HG03378 (cell line): ENCODE results near the gene SCAF4.
"Not testable (repeated sequence)": the region's sequence is repeated elsewhere in the genome, so short reads cannot be mapped to it uniquely, and the experiment has no call there.

Experiments
- ATAC-seq: cut with Tn5 transposase; IDR thresholded peaks from one replicate; pipeline ENCODE4 v1.9.1; 2021; ENCODE audit warnings: mild to moderate bottlenecking, moderate library complexity; ENCODE audit not compliant: unreplicated experiment

The SCAF4 gene

GRCh38 chr21:31651491-31651890, 80.4 kb downstream of the SCAF4 start:
- ATAC-seq: not testable (repeated sequence)

DNA sequence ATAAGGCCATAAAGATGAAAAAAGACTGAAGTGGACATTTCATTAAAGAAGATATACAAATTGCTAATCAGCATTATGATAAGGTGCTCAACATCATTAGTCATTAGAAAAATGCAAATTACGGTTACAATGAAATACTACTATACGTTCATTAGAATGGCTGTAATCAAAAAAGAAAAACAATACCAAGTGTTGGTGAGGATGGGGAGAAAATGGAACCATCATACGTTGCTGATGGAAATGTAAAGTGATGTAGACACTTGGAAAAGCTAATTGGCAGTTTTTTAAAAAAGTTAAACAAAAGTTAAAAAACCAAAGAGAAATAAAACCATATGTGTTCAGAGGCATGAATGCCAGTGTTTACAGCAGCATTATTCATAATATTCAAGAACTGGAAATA, 81.0 kb downstream of the SCAF4 start:
- ATAC-seq: no peak

- peak; percentile 78 for ATAC-seq
Observed at GRCh38 chr21:31647650-31648049, 84.3 kb downstream of the SCAF4 start.

DNA sequence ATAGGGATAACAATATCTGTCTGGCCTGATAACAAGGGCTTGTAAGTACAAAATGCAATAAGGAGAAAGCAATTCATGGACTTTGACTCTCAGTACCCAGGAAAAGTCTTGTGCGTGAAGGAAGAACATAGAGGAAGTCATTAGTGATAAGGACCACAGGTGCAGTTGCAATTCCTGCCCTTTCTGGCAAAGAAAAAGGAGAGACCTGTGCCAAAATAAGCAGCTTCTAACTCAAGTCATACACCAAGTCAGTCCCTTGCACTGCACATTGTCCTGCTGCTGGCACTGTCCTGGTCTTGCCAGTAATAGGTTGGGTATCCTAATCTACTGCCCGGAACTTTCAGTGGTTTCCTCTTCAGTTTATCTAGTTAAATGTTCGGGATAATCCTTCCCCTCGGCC, 87.3 kb downstream of the SCAF4 start:
- ATAC-seq: no peak

DNA sequence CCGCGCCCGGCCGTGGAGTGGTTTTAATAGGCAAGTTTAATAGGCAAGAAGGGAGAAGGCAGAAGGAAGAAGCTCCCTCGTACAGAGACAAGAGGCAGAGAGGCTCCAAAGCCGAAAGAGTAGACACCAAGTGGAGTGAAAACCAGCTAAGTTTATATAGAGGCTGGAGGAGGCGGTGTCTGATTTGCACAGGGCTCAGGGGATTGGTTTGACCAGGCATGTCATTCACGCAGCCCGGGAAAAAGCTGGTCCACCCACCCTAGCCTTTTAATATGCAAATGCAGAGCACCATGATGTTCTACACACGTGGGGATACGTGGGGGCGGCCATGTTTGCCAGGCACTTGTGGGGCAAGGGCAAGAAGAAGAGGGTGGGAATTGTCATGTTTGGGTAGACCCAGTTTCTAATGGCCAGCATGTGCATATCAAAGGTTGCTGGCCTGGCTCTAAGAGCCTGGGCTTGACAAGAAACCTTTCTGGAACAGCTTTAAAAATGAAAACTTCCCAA, 90.4 kb downstream of the SCAF4 start:
- ATAC-seq: no peak

- no peak for ATAC-seq
Observed at GRCh38 chr21:31636874-31637273, 95.0 kb downstream of the SCAF4 start.

DNA sequence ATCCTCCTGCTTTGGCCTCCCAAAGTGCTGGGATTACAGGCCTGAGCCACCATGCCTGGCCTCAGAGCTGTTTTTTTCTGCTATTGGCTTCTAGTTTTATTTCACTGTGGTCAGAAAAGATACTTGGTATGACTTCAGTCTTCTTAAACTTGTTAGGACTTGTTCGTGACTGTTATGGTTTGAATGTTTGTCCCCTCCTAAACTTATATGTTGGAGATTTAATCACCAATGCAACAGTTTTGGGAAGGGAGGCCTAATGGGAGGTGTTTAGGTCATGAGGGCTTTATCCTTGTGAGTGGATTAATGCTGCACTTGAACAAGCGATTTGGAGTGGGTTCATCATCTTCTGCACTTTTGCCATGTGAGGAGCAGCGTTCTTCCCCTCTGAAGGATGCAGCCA, 96.9 kb downstream of the SCAF4 start:
- no peak for ATAC-seq

DNA sequence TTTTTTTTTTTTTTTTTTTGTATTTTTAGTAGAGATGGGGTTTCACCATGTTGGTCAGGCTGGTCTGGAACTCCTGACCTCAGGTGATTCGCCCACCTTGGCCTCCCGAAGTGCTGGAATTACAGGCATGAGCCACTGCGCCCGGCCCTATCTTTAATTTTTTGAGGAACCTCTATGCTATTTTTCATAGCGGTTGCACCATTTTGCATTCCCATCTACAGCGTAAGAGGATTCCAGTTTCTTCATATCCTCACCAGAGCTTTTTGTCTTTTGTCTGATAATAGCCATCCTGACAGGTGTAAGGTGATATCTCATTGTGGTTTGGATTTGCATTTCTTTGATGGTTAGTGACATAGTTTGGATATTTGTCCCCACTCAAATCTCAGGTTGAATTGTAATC, 100.0 kb downstream of the SCAF4 start:
- ATAC-seq: not testable (repeated sequence)

DNA sequence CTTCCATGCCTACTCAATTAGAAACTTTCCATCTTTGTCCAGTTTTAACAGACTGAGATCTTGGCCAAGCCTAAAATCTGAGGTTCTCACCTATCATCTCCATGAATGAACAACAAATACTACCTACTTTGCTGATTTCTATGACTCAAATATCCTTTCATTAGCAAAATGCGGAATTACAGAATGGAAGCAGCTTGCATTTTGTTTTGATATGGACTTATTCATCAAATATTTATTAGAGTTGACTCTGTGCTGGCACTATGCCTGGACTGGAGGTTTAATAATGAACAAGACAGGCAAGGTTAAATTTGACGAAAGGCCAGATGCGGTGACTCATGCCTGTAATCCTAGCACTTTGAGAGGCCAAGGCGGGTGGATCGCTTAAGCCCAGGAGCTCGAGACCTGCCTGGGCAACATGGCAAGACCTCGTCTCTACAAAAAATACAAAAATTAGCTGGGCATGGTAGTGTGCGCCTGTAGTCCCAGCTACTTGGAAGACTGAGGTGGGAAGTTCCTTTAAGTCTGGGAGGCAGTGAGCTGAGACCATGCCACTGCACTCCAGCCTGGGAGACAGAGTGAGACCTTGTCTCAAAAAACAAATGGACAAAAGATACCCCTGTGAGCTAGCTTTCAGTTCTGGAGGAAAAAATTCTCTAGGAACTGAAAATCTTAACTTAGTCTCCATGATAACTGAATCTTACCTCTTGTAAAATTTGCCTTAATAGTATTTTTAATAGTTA, 101.8 kb downstream of the SCAF4 start:
- ATAC-seq: no peak

DNA sequence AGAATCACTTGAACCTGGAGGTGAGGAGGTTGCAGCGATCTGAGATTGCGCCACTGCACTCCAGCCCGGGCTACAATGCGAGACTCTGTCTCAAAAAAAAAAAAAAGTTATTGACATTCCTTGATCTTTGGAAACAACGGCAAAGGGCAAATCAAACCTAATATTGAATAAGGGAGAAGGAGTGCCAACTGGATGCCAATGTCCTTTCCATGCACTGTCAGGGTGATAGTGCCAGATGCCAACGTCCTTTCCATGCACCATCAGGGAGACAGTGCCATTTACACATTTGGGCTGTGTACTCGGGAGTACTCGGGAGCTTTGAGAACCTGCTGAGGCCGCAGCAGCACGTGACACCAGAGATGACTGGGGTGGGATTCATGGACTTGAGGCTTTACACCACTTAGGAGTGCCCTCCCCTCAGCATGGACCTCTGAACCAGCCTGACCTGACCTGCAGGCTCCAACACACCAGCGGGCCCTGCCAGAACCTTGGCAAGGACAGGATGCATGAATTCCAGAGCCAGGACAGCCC, 106.9 kb downstream of the SCAF4 start:
- no peak for ATAC-seq

- no peak for ATAC-seq
Observed at GRCh38 chr21:31624181-31624580, 107.7 kb downstream of the SCAF4 start.

- no peak for ATAC-seq
Observed at GRCh38 chr21:31623664-31624063, 108.3 kb downstream of the SCAF4 start.

- no peak for ATAC-seq
Observed at GRCh38 chr21:31622397-31622796, 109.5 kb downstream of the SCAF4 start.
